NCI-H2196 (cell line): ENCODE data around the gene OGFOD3.
"Not testable (repeated sequence)": the region's sequence is repeated elsewhere in the genome, so short reads cannot be mapped to it uniquely, and the experiment has no call there.

ENCODE experiments used
- DNase-seq: peaks from one replicate; lab custom pipeline; 2025; ENCODE audit not compliant: unreplicated experiment; lab: John Stamatoyannopoulos, UW

OGFOD3 gene

DNA sequence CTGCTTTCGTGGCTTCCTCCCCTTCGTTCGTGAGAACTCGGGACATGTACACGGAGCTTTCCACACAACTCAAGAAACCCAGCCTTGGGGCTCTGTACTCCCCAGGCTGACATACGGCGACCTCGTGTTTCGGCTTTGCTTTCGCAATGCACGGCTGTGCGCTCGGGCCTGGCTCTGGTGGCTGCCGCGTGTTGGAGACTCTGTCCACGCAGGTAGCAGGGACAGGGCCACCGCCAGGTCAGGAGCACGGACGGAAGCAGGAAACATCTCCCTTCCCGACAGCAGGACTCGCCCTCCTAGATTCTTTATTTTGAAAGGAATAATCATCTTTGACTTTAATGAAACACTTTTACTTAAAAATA is 29.5 kb downstream of the OGFOD3 start:
- DNase-seq, result no peak

DNA sequence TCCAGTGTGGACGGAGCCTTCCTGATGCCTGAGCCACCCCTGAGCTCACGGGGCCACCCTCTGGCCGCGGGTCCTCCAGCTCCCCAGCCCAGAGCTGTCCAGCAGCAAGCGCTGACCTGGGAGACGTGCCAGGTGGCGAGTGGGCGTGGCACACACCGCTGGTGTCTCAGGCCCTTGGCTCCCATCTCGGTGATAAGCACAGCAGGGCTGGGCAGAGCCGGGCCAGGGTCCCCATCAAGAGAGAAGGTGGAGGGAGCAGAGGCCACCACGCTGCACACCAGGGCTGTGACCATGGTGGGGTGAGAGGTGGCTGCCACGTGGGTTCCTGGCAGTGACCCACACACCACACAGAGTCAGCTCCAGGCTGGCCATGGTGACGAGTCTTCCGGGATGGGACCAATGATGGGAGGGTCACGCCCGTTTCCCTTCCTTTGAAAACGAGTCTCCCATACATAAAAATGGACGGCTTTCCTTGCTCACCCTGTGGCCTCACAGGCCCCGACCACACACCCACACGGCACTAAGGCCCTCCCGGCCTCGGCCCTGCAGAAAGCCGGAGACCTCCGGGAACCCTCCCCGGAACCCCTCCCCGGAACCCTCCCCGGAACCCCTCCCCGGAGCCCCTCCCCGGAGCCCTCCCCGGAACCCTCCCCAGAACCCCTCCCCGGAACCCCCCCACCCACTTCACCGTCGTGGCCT is 30.0 kb downstream of the OGFOD3 start:
- peak; percentile 58 for DNase-seq

DNA sequence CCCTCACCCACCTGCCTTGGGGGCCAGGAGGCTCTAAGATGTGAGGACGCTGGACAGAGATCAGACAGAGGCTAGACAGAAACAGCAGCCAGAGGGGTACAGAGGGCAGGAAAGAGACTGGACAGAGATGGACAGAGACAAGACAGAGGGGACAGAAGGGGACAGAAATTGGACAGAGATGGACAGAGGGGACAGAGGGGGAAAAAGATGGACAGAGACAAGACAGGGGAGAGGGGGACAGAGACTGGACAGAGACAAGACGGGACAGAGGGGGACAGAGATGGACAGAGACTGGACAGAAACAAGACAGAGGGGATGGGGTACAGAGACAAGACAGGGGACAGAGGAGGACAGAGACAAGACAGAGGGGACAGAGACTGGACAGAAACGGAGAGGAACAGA is 30.7 kb downstream of the OGFOD3 start:
- no peak for DNase-seq

DNA sequence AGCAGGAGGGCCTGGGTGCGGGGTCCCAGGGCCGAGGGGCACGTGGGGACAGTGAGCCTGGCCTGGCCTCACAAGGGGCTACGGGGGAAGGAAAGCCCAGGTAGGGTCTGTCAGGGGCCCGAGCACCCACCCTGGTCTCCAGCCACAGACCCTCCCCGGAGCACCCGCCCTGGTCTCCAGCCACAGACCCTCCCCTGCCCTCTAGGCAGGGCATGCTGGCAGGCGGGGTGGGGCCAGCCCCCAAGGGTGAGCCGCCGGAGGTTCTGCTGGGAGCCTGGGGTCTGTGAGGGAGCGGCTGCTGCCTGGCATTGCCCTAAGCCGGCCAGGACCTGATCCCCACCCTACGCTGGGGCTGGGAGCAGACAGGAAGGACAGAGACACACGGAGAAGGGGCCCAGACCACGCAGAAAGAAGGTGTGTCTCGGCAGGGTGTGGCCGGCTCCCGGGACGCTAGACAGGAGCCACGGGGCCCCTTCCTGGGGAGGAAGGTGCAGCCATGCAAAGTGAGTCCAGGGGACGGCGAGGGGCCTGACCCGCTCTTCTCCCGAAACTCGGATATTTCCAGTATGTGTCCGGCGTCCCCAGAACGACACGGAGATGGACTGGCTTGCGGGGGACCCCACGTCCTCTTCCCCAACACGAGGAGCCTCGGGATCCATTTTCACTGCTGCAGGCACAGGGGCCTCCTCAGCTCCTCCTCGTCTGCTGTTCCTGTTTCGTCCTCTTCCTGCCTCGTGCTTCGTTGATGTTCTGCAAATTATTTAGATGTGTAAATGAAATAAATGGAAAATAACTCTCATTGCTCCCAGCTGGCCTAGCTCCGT is 31.3 kb downstream of the OGFOD3 start:
- no peak for DNase-seq

DNA sequence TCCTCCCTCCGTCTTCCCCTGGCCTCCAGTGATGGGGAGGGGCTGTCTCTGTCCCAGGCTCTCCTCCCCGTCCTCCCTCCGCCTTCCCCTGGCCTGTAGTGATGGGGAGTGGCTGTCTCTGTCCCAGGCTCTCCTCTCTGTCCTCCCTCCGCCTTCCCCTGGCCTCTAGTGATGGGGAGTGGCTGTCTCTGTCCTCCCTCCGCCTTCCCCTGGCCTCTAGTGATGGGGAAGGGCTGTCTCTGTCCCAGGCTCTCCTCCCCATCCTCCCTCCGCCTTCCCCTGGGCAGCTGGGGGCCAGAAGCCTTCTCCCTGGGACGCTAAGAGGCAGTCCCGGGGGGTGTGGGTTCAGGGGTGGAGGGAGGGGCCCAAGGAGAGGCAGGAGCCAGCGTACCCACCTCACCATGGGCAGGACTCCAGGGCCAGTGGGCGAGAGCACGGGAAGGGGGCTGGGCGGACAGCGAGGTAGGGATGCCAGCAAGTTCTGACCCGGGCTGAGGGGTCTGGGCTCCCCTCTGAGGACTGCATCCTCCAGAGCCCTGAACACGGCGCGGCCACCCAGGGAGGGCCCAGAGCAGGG is 32.0 kb downstream of the OGFOD3 start:
- DNase-seq, result no peak

DNA sequence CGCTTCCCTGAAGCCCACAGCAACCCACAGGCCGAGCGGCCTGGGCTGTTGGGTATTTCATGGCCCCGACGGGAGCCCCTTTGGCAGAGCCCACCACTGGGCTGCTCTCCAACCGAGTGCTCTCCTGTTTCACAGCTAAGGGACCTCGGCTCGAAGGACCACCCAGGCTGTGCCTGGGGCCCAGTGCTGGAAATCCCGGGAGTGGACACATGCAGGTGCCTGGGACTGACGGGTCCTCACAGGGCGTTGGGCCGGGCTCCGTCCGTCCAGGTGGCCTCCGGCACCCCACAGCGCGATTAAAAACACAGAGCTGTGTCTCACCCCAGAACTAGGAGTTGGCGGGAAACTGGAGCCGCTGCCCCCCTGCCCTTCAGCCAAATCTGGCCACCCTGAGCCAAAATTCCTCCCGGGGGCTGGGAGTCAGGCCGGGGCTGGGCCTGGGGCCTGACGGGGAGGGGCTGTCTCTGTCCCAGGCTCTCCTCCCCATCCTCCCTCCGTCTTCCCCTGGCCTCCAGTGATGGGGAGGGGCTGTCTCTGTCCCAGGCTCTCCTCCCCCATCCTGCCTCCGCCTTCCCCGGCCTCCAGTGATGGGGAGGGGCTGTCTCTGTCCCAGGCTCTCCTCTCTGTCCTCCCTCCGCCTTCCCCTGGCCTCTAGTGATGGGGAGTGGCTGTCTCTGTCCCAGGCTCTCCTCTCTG is 32.7 kb downstream of the OGFOD3 start:
- no peak for DNase-seq

DNA sequence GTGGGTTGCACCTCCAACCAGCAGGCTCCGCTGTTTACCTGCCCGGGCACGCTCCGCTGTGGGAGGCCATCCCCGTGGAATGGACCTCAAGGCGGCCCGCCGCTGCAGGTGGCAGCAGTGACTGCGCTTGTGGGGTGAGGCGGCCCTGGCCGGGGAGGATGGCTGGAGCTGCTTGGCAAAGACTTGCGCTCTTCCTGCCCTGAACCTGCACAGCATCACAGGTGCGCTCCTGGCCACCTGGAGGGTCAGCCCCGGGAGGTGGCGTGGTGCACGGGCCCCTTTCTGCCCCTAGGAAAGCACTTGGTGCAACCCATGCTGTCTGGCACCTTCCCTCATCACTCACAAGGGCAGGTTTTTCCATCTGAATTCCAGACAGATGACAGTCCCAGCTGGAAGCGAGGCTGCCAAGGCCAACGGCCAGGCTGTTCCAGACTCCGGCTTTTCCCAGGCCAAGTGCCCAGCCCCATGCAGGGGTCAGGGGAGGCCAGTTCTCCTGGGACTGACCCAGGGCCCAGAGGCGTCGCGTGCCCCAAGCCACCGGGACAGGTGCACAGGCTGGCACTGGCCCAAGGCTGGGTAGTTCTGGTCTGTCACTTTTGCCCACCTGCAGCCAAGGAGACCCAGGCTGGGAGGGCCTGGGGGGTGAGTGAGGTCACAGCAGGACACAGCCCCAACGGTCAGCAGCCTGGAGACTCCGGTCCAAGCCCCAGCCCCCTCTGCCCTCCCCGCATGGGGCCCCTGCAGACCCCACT is 33.5 kb downstream of the OGFOD3 start:
- peak; percentile 95 for DNase-seq

DNA sequence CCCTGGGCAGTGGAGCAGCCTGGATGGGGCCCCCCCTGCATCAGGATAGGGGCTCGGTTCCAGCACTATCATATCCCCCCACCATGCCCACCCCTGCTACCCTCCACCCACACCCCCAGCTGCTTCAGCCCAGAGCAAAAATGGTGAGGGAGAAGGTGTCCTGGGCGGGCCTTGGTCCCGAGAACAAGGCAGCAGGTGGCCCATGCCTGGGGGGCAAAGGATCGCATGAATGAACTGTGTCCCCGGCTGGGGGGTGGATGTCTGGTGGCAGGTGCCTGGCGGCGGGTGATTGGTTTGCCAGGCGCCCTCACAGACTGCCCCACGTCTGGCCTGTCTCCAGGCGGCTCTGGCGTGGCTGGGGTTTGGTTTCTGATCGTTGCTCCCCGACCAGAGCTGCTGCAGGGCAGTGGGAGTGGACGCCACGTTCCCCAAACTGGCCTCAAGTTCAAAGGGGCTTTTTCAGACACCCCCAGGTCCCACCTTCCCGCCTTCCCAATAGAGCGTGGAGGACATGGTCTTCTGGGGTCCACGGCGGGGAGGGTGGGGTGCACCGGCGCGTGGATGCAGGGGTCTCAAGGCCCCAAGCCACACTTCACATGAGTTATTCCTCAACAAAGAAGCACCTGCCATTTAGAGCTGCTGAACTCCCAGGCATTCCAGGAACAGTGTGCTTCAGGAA is 34.2 kb downstream of the OGFOD3 start:
- DNase-seq, result peak; percentile 45

DNA sequence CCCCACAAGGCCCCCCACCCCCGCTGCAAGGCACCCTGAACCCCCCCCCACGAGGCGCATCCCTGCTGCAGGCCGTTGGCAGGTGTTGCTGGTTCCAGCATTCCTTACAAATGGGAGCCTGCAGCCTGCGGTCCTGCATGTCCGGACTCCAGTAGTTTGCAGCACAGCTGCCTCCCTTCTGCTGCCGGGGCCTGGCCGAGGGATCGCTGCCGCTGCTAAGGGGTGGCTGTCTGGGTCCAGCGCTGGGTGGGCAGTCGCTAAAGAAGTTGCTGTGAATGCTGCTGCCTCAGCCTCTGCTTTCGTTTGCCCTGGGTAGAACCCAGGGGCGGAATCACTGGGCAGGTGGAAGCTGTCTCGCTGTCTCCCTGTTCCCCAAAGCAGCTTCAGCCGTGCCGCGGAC is 35.0 kb downstream of the OGFOD3 start:
- DNase-seq, result no peak

DNA sequence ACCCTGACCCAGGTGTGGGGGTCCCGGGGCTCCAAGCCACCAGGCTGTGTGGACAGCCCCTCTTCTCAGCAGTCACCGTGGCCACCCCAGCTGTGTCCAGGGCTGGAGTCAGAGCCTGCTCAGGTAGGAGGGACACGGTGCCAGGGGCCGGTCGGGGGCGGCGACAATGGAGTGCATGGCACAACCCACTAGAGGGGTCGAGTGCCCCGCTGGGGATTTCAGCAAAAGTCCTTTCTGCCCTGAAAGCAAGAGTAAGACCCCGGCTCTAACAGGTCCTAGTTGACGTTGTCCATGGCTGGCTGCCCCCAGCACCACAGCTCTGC is 35.5 kb downstream of the OGFOD3 start:
- DNase-seq, result no peak

DNA sequence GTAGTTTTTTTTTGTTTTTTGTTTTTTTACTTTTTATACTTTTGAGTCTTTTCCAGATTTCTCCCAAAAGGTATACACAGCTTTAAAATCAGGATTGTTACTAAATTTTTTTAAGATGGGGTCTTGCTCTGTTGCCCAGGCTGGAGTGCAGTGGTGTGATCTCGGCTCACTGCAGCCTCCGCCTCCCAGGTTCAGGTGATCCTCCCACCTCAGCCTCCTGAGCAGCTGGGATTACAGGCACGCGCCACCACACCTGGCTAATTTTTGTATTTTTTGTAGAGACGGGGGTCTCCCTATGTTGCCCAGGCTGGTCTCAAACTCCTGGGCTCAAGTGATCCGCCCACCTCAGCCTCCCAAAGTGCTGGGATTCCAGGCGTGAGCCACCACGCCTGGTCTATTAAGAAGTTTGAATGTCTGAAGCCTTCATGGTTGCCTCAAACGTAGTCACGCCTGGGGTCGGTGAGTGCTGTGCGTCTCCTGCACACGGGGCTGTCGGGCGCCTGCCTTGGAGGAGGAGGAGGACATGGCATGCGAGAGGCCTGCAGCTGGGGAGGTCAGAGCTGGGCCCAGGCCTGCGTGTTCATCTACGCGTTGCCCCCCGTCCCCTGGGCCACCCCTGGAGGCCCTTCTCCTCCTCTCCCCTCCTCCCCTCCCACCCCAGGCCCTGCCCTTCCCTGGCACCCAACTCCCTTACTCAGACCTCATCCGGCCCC is 36.0 kb downstream of the OGFOD3 start:
- DNase-seq, result not testable (repeated sequence)

DNA sequence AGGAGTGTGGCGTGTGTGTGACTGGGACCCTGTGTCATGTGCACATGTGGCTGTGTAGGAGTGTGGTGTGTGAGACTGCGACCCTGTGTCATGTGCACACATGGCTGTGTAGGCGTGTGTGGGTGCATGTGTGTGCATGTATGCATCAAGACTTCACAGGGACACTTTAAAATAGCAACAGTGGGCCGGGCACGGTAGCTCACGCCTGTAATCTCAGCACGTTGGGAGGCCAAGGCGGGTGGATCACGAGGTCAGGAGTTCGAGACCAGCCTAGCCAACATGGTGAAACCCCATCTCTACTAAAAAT is 36.7 kb downstream of the OGFOD3 start:
- DNase-seq, result not testable (repeated sequence)

DNA sequence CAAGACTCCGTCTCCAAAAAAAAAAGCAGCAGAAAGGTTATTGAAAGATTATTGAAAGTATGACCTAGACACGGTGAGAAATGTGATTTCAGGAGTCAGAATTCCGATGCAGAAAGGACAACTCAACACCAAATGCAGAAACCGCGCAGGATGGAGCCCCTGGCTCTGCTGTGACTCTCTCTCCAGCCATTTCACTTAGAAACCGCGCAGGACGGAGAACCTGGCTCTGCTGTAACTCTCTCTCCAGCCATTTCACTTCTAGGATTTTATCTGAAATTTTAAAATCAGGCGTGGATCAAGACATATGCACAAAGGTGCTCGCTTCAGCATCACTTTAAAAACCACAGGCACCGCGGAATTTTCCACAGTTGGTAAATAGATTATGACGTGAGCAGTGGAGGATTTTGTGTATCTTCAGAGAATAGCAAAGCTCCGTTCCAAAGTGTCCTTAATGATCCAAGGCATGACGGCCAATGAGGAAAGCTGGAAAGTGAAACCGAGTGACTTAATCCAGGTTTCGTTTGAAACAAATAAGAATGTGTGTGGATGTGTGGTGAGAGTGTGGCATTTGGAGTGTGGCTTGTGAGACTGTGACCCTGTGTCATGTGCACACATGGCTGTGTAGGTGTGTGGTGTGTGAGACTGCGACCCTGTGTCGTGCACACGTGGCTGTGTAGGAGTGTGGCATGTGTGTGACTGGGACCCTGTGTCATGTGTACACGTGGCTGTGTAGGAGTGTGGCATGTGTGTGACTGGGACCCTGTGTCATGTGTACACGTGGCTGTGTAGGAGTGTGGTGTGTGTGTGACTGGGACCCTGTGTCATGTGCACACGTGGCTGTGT is 37.3 kb downstream of the OGFOD3 start:
- no peak for DNase-seq

DNA sequence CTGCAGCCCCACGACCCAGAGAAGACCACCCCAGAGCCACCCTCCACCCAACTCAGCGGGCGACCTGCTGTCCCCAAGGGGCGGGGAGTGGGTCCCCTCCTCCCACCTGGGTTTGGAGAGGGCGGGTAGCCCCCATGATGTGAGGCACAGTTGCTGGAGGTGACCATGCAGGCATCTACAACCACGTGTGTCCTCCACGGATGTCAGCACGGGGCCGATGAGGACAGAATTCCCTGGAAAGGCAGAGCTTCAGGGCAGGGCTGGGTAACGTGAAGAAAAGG is 39.7 kb downstream of the OGFOD3 start:
- DNase-seq, result no peak

DNA sequence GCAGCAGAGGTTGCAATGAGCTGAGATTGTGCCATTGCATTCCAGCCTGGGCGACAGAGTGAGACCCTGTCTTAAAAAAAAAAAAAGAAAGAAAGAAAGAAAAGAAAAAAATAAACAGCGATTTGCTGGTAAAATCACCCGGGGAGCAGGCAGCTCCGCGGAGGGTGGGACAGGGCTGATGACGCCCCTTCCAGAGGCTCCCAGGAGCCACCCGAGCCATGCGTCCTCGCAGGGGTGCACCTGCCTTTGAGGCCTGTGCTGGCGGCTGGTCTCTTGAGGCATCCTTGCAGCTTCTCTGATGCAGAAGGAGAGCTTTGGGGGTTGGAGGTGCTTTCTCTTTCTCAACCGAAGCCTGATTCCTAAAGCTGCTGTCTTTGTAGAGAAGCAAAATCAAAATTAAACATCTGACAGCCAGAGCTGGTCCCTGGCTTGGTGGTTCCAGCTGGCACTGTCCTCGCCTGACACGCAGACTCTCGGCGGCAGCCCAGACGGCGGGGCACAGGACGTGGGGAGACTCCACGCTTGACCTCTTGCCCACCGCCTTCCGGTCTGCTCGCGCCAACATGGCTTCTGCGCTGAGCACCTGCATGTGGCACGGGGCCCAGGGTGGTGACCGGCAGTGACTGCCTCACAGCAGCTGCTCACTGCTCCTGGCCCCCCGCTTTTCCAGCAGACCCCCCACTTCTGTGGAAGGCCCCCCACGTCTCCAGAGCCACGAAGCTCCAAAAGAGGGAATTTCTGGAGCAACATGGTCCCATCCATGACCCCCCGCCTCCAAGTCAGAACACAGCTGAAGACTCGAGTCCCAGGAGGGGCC is 40.3 kb downstream of the OGFOD3 start:
- no peak for DNase-seq

DNA sequence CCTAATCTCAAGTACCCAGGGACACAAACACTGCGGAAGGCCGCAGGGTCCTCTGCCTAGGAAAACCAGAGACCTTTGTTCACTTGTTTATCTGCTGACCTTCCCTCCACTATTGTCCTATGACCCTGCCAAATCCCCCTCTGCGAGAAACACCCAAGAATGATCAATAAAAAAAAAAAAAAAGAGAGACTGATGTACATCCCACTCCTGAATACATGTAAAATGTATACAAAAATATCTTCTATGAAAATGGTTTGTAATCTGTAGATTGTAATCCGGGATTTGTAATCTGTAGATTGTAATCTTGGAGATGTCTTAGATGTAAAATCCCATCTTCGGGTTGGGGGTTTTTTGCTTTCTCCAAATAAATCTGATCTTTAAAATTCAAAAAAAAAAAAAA is 41.1 kb downstream of the OGFOD3 start:
- DNase-seq, result not testable (repeated sequence)

DNA sequence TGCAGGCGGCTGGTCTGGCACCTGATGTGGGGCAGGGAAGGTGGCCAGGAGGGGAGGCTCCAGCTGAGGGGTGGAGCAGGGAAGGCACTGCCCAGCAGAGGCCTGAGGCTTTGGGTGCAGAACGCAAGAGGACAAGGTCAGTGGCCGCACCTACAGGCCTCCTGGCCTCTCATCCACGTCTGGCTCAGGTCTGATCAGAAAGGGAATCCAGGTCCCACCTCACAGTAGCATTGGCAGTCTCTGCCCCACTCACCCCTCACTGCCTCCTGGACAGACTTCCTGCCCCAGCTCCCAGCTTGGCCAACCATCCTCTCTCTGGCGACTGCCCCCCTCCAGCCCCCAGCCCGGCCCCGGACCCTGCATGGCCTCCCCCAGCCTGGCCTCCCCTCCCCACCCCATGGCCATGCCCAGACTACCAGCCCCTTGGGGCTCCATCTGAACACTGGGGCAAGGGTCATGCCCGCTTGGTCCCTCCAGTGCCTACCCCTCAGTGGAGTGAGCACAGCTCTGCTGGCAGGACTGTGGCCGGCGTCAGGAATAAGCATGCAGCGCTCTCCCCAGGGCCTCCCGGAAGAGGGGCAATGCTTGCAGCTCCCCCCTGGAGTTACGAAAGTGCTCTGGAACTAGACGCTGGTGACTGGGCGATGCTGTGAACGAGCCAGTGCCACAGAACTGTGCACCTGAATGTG is 42.2 kb downstream of the OGFOD3 start:
- no peak for DNase-seq
